HepG2 (cell line): ENCODE data around the gene GNL3. TPM values are rescaled to one million over a fixed set of nuclear protein-coding genes. Genes with fewer than 3 reads are reported as not detected.

Experiments
- CCAR2 ChIP-seq: fragments of 200-400 bp; formaldehyde crosslinking; optimal IDR thresholded peaks from 2 replicates; pipeline ENCODE3; 2018; ENCODE audit warnings: low read depth, mild to moderate bottlenecking, low read length, moderate library complexity
- EHMT2 ChIP-seq: fragments of 200-600 bp; sonication (generic); IDR thresholded peaks from 2 replicates; pipeline ENCODE4 v1.7.0; 2017; ENCODE audit warnings: antibody characterized with exemption, low read depth, low read length, borderline replicate concordance
- ERF ChIP-seq: IDR thresholded peaks from 2 replicates; pipeline ENCODE4 v1.6.1; 2018; ENCODE audit warnings: missing biosample characterization, missing genetic modification reagents
- GABPB1 ChIP-seq: IDR thresholded peaks from 2 replicates; pipeline ENCODE4 v1.6.1; 2016; ENCODE audit warnings: mild to moderate bottlenecking, missing genetic modification reagents, moderate library complexity, missing compliant biosample characterization
- SIN3A ChIP-seq: IDR thresholded peaks from 2 replicates; pipeline ENCODE4 v1.6.1; 2011; ENCODE audit warnings: low read depth, mild to moderate bottlenecking, control low read depth, low read length, borderline replicate concordance
- TCF7 ChIP-seq: sonication (generic); IDR thresholded peaks from 2 replicates; pipeline ENCODE4 v1.6.1; 2016; ENCODE audit warnings: antibody characterized with exemption, low read depth
- ZBTB49 ChIP-seq: sonication (generic); formaldehyde crosslinking; IDR thresholded peaks from 2 replicates; pipeline ENCODE4 v1.4.0; 2020; ENCODE audit warnings: missing genetic modification reagents, borderline replicate concordance
- ZNF296 ChIP-seq: sonication (generic); formaldehyde crosslinking; conservative IDR thresholded peaks from 2 replicates; pipeline ENCODE4 v1.5.0; 2020; ENCODE audit warnings: mild to moderate bottlenecking, missing genetic modification reagents
- ZNF543 ChIP-seq: sonication (generic); formaldehyde crosslinking; IDR thresholded peaks from 2 replicates; pipeline ENCODE4 v1.4.0; 2020; ENCODE audit warnings: mild to moderate bottlenecking, missing genetic modification reagents
- polyA plus RNA-seq, 8 experiments: library from polyadenylated mRNA; depleted of rRNA in 3 of 8; stranded (reverse) in 7 of 8; unstranded in 1 of 8; fragments of >200 nt; fragmentation: Illumina TruSeq in 4 of 8; extraction: Trizol in 4 of 8; gene quantifications; 2 replicates each; pipeline versions ENCODE4 v1.2.1 to v1.2.3, GENCODE V29; 2011 to 2016; ENCODE audit warnings: low read depth in 4 of 8, missing spikeins in 1 of 8, mixed read lengths in 1 of 8; ENCODE audit not compliant: insufficient read depth in 1 of 8
- total RNA-seq, 5 experiments: library from RNA; depleted of rRNA; stranded (reverse); fragments of >200 nt; fragmentation: Illumina TruSeq; extraction: Trizol; gene quantifications; 2 replicates each; pipeline ENCODE4 v1.2.3, GENCODE V29; 2016; ENCODE audit warnings: low read depth in 1 of 5
- TF ChIP-seq, protein P1 (sequence below): sonication (generic); formaldehyde crosslinking; IDR thresholded peaks from 2 replicates; pipeline ENCODE4 v1.5.0; 2020; ENCODE audit warnings: mild to moderate bottlenecking, missing genetic modification reagents, borderline replicate concordance
- TF ChIP-seq, protein P2 (sequence below): sonication (generic); formaldehyde crosslinking; IDR thresholded peaks from 2 replicates; pipeline ENCODE4 v1.8.1; 2023; ENCODE audit warnings: missing genetic modification reagents, inconsistent platforms, borderline replicate concordance
- TF ChIP-seq, protein P3 (sequence below): sonication (generic); formaldehyde crosslinking; IDR thresholded peaks from 2 replicates; pipeline ENCODE4 v1.4.0; 2020; ENCODE audit warnings: missing genetic modification reagents, borderline replicate concordance

The GNL3 gene
- total and polyA plus RNA-seq, 2 of the 13 experiments (the other 11 are each of a cell fraction or from before 2014, with no cell fraction given), result 129 to 257 TPM

DNA sequence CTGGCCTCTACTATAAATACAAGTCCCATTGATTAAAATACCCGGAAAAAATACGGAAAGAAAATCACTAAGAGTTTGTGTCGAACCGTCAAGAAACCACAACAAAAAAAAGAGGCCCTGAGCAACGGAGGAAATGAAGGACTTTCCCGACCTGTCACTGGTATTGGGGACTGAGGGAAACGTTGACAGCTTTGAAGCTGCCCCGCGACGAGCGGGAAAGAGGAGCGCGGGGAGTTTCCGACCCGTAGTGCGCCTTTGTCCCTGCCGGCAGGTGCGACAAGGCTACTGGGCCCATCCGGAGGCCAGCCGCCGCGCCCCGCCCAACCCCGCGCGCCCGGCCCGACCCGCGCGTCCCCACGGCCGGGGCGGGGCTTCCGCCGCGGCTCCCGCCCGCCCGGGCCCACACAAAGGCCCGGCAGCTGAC, 535 bp upstream of the GNL3 start (continued):
- TF ChIP-seq, protein P1, sequence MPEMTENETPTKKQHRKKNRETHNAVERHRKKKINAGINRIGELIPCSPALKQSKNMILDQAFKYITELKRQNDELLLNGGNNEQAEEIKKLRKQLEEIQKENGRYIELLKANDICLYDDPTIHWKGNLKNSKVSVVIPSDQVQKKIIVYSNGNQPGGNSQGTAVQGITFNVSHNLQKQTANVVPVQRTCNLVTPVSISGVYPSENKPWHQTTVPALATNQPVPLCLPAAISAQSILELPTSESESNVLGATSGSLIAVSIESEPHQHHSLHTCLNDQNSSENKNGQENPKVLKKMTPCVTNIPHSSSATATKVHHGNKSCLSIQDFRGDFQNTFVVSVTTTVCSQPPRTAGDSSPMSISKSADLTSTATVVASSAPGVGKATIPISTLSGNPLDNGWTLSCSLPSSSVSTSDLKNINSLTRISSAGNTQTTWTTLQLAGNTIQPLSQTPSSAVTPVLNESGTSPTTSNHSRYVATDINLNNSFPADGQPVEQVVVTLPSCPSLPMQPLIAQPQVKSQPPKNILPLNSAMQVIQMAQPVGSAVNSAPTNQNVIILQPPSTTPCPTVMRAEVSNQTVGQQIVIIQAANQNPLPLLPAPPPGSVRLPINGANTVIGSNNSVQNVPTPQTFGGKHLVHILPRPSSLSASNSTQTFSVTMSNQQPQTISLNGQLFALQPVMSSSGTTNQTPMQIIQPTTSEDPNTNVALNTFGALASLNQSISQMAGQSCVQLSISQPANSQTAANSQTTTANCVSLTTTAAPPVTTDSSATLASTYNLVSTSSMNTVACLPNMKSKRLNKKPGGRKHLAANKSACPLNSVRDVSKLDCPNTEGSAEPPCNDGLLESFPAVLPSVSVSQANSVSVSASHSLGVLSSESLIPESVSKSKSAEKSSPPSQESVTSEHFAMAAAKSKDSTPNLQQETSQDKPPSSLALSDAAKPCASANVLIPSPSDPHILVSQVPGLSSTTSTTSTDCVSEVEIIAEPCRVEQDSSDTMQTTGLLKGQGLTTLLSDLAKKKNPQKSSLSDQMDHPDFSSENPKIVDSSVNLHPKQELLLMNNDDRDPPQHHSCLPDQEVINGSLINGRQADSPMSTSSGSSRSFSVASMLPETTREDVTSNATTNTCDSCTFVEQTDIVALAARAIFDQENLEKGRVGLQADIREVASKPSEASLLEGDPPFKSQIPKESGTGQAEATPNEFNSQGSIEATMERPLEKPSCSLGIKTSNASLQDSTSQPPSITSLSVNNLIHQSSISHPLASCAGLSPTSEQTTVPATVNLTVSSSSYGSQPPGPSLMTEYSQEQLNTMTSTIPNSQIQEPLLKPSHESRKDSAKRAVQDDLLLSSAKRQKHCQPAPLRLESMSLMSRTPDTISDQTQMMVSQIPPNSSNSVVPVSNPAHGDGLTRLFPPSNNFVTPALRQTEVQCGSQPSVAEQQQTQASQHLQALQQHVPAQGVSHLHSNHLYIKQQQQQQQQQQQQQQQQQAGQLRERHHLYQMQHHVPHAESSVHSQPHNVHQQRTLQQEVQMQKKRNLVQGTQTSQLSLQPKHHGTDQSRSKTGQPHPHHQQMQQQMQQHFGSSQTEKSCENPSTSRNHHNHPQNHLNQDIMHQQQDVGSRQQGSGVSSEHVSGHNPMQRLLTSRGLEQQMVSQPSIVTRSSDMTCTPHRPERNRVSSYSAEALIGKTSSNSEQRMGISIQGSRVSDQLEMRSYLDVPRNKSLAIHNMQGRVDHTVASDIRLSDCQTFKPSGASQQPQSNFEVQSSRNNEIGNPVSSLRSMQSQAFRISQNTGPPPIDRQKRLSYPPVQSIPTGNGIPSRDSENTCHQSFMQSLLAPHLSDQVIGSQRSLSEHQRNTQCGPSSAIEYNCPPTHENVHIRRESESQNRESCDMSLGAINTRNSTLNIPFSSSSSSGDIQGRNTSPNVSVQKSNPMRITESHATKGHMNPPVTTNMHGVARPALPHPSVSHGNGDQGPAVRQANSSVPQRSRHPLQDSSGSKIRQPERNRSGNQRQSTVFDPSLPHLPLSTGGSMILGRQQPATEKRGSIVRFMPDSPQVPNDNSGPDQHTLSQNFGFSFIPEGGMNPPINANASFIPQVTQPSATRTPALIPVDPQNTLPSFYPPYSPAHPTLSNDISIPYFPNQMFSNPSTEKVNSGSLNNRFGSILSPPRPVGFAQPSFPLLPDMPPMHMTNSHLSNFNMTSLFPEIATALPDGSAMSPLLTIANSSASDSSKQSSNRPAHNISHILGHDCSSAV (CRISPR knock-in tag), result no peak
- TF ChIP-seq ZNF543 (CRISPR knock-in tag) (no peak), SIN3A (peak; percentile 74; the same call in 1 of the 2 replicates), CCAR2 (no peak), GABPB1 (peak; percentile 6; the same call in 1 of the 2 replicates), ZBTB49 (CRISPR knock-in tag) (no peak), TCF7 (peak; percentile 31; the same call in 1 of the 2 replicates), ERF (peak; percentile 7; the same call in 1 of the 2 replicates), ZNF296 (CRISPR knock-in tag) (no peak), EHMT2 (no peak)
- TF ChIP-seq, protein P2, sequence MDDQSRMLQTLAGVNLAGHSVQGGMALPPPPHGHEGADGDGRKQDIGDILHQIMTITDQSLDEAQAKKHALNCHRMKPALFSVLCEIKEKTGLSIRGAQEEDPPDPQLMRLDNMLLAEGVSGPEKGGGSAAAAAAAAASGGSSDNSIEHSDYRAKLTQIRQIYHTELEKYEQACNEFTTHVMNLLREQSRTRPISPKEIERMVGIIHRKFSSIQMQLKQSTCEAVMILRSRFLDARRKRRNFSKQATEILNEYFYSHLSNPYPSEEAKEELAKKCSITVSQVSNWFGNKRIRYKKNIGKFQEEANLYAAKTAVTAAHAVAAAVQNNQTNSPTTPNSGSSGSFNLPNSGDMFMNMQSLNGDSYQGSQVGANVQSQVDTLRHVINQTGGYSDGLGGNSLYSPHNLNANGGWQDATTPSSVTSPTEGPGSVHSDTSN, result no peak
- TF ChIP-seq, protein P3, sequence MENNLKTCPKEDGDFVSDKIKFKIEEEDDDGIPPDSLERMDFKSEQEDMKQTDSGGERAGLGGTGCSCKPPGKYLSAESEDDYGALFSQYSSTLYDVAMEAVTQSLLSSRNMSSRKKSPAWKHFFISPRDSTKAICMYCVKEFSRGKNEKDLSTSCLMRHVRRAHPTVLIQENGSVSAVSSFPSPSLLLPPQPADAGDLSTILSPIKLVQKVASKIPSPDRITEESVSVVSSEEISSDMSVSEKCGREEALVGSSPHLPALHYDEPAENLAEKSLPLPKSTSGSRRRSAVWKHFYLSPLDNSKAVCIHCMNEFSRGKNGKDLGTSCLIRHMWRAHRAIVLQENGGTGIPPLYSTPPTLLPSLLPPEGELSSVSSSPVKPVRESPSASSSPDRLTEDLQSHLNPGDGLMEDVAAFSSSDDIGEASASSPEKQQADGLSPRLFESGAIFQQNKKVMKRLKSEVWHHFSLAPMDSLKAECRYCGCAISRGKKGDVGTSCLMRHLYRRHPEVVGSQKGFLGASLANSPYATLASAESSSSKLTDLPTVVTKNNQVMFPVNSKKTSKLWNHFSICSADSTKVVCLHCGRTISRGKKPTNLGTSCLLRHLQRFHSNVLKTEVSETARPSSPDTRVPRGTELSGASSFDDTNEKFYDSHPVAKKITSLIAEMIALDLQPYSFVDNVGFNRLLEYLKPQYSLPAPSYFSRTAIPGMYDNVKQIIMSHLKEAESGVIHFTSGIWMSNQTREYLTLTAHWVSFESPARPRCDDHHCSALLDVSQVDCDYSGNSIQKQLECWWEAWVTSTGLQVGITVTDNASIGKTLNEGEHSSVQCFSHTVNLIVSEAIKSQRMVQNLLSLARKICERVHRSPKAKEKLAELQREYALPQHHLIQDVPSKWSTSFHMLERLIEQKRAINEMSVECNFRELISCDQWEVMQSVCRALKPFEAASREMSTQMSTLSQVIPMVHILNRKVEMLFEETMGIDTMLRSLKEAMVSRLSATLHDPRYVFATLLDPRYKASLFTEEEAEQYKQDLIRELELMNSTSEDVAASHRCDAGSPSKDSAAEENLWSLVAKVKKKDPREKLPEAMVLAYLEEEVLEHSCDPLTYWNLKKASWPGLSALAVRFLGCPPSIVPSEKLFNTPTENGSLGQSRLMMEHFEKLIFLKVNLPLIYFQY (CRISPR knock-in tag), result peak; percentile 66; the same call in 1 of the 2 replicates
